Muscle of leg (tissue), 16 donors: ENCODE measurements around the gene NANOS2. TPM values are rescaled to one million over a fixed set of nuclear protein-coding genes. Genes with fewer than 3 reads are reported as not detected.
A peak's percentile ranks its signal among the peaks of the same experiment; 100 is the strongest.

Experiments used
- DNase-seq: peaks from one replicate; pipeline ENCODE4 v3.0.0; 2013
- H3K27ac ChIP-seq: one replicate; pipeline ENCODE4 v1.5.1; 2013; ENCODE audit warnings: mild to moderate bottlenecking, low read length, control low read depth
- H3K27me3 ChIP-seq: one replicate; pipeline ENCODE4 v1.6.1; 2013; ENCODE audit warnings: low read length; ENCODE audit not compliant: control insufficient read depth, insufficient read depth
- H3K36me3 ChIP-seq: one replicate; pipeline ENCODE4 v1.6.1; 2013; ENCODE audit warnings: low read length; ENCODE audit not compliant: control insufficient read depth, insufficient read depth
- H3K4me1 ChIP-seq: one replicate; pipeline ENCODE4 v1.6.1; 2013; ENCODE audit warnings: low read length; ENCODE audit not compliant: control insufficient read depth, insufficient read depth
- H3K4me3 ChIP-seq: one replicate; pipeline ENCODE4 v1.5.1; 2013; ENCODE audit warnings: low read length, control low read depth
- H3K9me3 ChIP-seq: replicated peaks from 2 replicates; pipeline ENCODE4 v1.6.1; 2013; ENCODE audit warnings: low read depth, low read length; ENCODE audit not compliant: control insufficient read depth
- WGBS: methylation state at CpG from one replicate; pipeline ENCODE4 v1.1.5; 2013; ENCODE audit warnings: missing lambda C conversion rate; ENCODE audit not compliant: insufficient coverage; 5-methylcytosine and 5-hydroxymethylcytosine counted together
- long read RNA-seq, 11 donors: transcript quantifications; one replicate each; lab custom pipeline, GENCODE V29; 2026
- polyA plus RNA-seq, 8 donors: library from polyadenylated mRNA; unstranded; fragments of 120-200 nt; gene quantifications; one replicate each; pipeline versions ENCODE4 v1.2.1 to v1.2.3, GENCODE V29; 2013; ENCODE audit warnings: inconsistent platforms in 1 of 8, low replicate concordance in 1 of 8; ENCODE audit not compliant: insufficient read length in 8 of 8, insufficient read depth in 1 of 8
- total RNA-seq: library from RNA; stranded (reverse); fragments of 120-200 nt; gene quantifications from one replicate; pipeline ENCODE4 v1.2.4, GENCODE V29; 2013

Gene NANOS2
- total RNA-seq (not detected), polyA plus RNA-seq (not detected)
- long read RNA-seq, donor 1, result 0 reads
- long read RNA-seq, donor 2, result 0 reads
- long read RNA-seq, donor 3, result 0 reads
- long read RNA-seq, donor 4, result 0 reads
- long read RNA-seq, donor 5, result 0 reads
- long read RNA-seq, donor 6, result 0 reads
- long read RNA-seq, donor 7, result 0 reads
- long read RNA-seq, donor 8, result 0 reads
- long read RNA-seq, donor 9, result 0 reads
- long read RNA-seq, donor 10, result 0 reads
- long read RNA-seq, donor 11, result 0 reads

- Histone ChIP-seq H3K36me3 (no peaks in the 10 kb centered on the region), H3K4me1 (no peaks in the 10 kb centered on the region), H3K27ac (no peak within 1 kb of the TSS), H3K27me3 (peaks cover 13% of the 10 kb centered on the region), H3K4me3 (no peak within 1 kb of the TSS), H3K9me3 (no peaks in the 10 kb centered on the region)
- DNase-seq, result no peak
- 54% methylated on average over 36 of the region's 44 CpGs for WGBS
Observed at GRCh38 chr19:45913874-45914830, at the start of gene NANOS2. NANOS2 (minus strand) TSS chr19:45914778; CDS start chr19:45914693, 85 bp downstream.

GRCh38 chr19:45962021-45962420 lies 47.4 kb upstream of the NANOS2 start:
- Histone ChIP-seq H3K36me3 (no peaks in the 10 kb centered on the region), H3K9me3 (no peaks in the 10 kb centered on the region), H3K4me3 (no peak overlapping the region), H3K27me3 (peaks cover 4% of the 10 kb centered on the region), H3K4me1 (no peaks in the 10 kb centered on the region), H3K27ac (no peak overlapping the region)
- 84% methylated on average over 15 of the region's 15 CpGs for WGBS
- DNase-seq, result no peak

GRCh38 chr19:45960595-45961235 lies 46.1 kb upstream of the NANOS2 start:
- Histone ChIP-seq H3K27me3 (peaks cover 4% of the 10 kb centered on the region), H3K36me3 (no peaks in the 10 kb centered on the region), H3K4me3 (no peak overlapping the region), H3K27ac (no peak overlapping the region), H3K4me1 (no peaks in the 10 kb centered on the region), H3K9me3 (no peaks in the 10 kb centered on the region)
- WGBS, result 6% methylated on average over 5 of the region's 19 CpGs
- DNase-seq, result no peak

GRCh38 chr19:45959517-45960025 lies 45.0 kb upstream of the NANOS2 start:
- DNase-seq, result no peak
- 68% methylated on average over 8 of the region's 8 CpGs for WGBS
- Histone ChIP-seq H3K36me3 (no peaks in the 10 kb centered on the region), H3K4me3 (no peak overlapping the region), H3K27me3 (peaks cover 4% of the 10 kb centered on the region), H3K4me1 (no peaks in the 10 kb centered on the region), H3K27ac (no peak overlapping the region), H3K9me3 (no peaks in the 10 kb centered on the region)

GRCh38 chr19:45958769-45959516 lies 44.4 kb upstream of the NANOS2 start:
- H3K36me3 ChIP-seq, result no peaks in the 10 kb centered on the region
- H3K27me3 ChIP-seq, result peaks cover 4% of the 10 kb centered on the region
- no peaks in the 10 kb centered on the region for H3K4me1 ChIP-seq
- no peak overlapping the region for H3K27ac ChIP-seq
- H3K4me3 ChIP-seq, result no peak overlapping the region
- WGBS, result 69% methylated on average over 12 of the region's 12 CpGs
- H3K9me3 ChIP-seq, result no peaks in the 10 kb centered on the region
- DNase-seq, result no peak

- DNase-seq, result no peak
- no peaks in the 10 kb centered on the region for H3K4me1 ChIP-seq
- H3K36me3 ChIP-seq, result no peaks in the 10 kb centered on the region
- H3K27me3 ChIP-seq, result peaks cover 5% of the 10 kb centered on the region
- no peak overlapping the region for H3K4me3 ChIP-seq
- WGBS, result 92% methylated on average over 4 of the region's 6 CpGs
- H3K27ac ChIP-seq, result no peak overlapping the region
- H3K9me3 ChIP-seq, result no peaks in the 10 kb centered on the region
Observed at GRCh38 chr19:45958320-45958719, 43.7 kb upstream of the NANOS2 start.

- no peaks in the 10 kb centered on the region for H3K36me3 ChIP-seq
- peaks cover 6% of the 10 kb centered on the region for H3K4me1 ChIP-seq
- peak overlapping the region; percentile 47 for H3K27ac ChIP-seq
- H3K27me3 ChIP-seq, result peaks cover 7% of the 10 kb centered on the region
- WGBS, result 56% methylated on average over 6 of the region's 13 CpGs
- DNase-seq, result peak; percentile 61
- H3K9me3 ChIP-seq, result no peaks in the 10 kb centered on the region
- H3K4me3 ChIP-seq, result no peak overlapping the region
Observed at GRCh38 chr19:45955905-45956608, 41.5 kb upstream of the NANOS2 start.

- peaks cover 5% of the 10 kb centered on the region for H3K27me3 ChIP-seq
- no peaks in the 10 kb centered on the region for H3K9me3 ChIP-seq
- H3K36me3 ChIP-seq, result no peaks in the 10 kb centered on the region
- no peak overlapping the region for H3K4me3 ChIP-seq
- peaks cover 6% of the 10 kb centered on the region for H3K4me1 ChIP-seq
- 57% methylated on average over 3 of the region's 9 CpGs for WGBS
- DNase-seq, result no peak
- H3K27ac ChIP-seq, result no peak overlapping the region
Observed at GRCh38 chr19:45954156-45954555, 39.6 kb upstream of the NANOS2 start.

GRCh38 chr19:45953676-45954075 lies 39.1 kb upstream of the NANOS2 start:
- 92% methylated on average over 5 of the region's 8 CpGs for WGBS
- no peak overlapping the region for H3K27ac ChIP-seq

More at GRCh38 chr19:45953676-45954075, 39.1 kb upstream of the NANOS2 start:
- H3K36me3 ChIP-seq, result no peaks in the 10 kb centered on the region
- H3K27me3 ChIP-seq, result peaks cover 4% of the 10 kb centered on the region
- DNase-seq, result no peak
- H3K4me3 ChIP-seq, result no peak overlapping the region
- H3K4me1 ChIP-seq, result peaks cover 6% of the 10 kb centered on the region
- no peaks in the 10 kb centered on the region for H3K9me3 ChIP-seq
